Measurements from ENCODE around the gene MMP11.

MMP11 gene

GRCh38 chr22:23825246-23825905 lies 52.7 kb downstream of the MMP11 start:
- peaks cover 64% of the 10 kb centered on the region for H3K36me3 ChIP-seq (ENCODE audit: low read depth)
- H3K27ac ChIP-seq (ENCODE audit: poor library complexity, severe bottlenecking), result peak overlapping the region; percentile 23
- ATAC-seq (ENCODE audit: low read depth), result no peak
- TF ChIP-seq, protein P1, sequence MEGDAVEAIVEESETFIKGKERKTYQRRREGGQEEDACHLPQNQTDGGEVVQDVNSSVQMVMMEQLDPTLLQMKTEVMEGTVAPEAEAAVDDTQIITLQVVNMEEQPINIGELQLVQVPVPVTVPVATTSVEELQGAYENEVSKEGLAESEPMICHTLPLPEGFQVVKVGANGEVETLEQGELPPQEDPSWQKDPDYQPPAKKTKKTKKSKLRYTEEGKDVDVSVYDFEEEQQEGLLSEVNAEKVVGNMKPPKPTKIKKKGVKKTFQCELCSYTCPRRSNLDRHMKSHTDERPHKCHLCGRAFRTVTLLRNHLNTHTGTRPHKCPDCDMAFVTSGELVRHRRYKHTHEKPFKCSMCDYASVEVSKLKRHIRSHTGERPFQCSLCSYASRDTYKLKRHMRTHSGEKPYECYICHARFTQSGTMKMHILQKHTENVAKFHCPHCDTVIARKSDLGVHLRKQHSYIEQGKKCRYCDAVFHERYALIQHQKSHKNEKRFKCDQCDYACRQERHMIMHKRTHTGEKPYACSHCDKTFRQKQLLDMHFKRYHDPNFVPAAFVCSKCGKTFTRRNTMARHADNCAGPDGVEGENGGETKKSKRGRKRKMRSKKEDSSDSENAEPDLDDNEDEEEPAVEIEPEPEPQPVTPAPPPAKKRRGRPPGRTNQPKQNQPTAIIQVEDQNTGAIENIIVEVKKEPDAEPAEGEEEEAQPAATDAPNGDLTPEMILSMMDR (IDR thresholded peaks at IDR 0.05; ENCODE audit: poor library complexity, severe bottlenecking), result no peak
- H3K4me3 ChIP-seq (ENCODE audit: severe bottlenecking), result no peak overlapping the region
- H3K9me3 ChIP-seq (ENCODE audit: severe bottlenecking), result no peaks in the 10 kb centered on the region
- peaks cover 5% of the 10 kb centered on the region for H3K4me1 ChIP-seq (ENCODE audit: insufficient read depth, poor library complexity, severe bottlenecking)
- H3K27me3 ChIP-seq (ENCODE audit: insufficient read depth, poor library complexity, severe bottlenecking), result no peaks in the 10 kb centered on the region
- DNase-seq (ENCODE audit: low spot score), result no peak

GRCh38 chr22:23826510-23827350 lies 54.1 kb downstream of the MMP11 start:
- TF ChIP-seq, protein P1 (IDR thresholded peaks at IDR 0.05; ENCODE audit: poor library complexity, severe bottlenecking), result no peak
- H3K9me3 ChIP-seq (ENCODE audit: severe bottlenecking), result no peaks in the 10 kb centered on the region
- H3K4me3 ChIP-seq (ENCODE audit: severe bottlenecking), result no peak overlapping the region
- DNase-seq (ENCODE audit: low spot score), result no peak
- peak overlapping the region; percentile 23 for H3K27ac ChIP-seq (ENCODE audit: poor library complexity, severe bottlenecking)
- no peak for ATAC-seq (ENCODE audit: low read depth)
- no peaks in the 10 kb centered on the region for H3K27me3 ChIP-seq (ENCODE audit: insufficient read depth, poor library complexity, severe bottlenecking)
- H3K4me1 ChIP-seq (ENCODE audit: insufficient read depth, poor library complexity, severe bottlenecking), result peaks cover 5% of the 10 kb centered on the region
- H3K36me3 ChIP-seq (ENCODE audit: low read depth), result peaks cover 60% of the 10 kb centered on the region

- Histone ChIP-seq H3K4me3 (ENCODE audit: severe bottlenecking) (no peak overlapping the region), H3K4me1 (ENCODE audit: insufficient read depth, poor library complexity, severe bottlenecking) (peaks cover 5% of the 10 kb centered on the region), H3K27ac (ENCODE audit: poor library complexity, severe bottlenecking) (no peak overlapping the region), H3K36me3 (ENCODE audit: low read depth) (peaks cover 58% of the 10 kb centered on the region), H3K27me3 (ENCODE audit: insufficient read depth, poor library complexity, severe bottlenecking) (no peaks in the 10 kb centered on the region), H3K9me3 (ENCODE audit: severe bottlenecking) (no peaks in the 10 kb centered on the region)
- ATAC-seq (ENCODE audit: low read depth), result no peak
- DNase-seq (ENCODE audit: low spot score), result no peak
- TF ChIP-seq, protein P1 (IDR thresholded peaks at IDR 0.05; ENCODE audit: poor library complexity, severe bottlenecking), result no peak
These were observed 54.8 kb downstream of the MMP11 start for GRCh38 chr22:23827351-23827995.

DNA sequence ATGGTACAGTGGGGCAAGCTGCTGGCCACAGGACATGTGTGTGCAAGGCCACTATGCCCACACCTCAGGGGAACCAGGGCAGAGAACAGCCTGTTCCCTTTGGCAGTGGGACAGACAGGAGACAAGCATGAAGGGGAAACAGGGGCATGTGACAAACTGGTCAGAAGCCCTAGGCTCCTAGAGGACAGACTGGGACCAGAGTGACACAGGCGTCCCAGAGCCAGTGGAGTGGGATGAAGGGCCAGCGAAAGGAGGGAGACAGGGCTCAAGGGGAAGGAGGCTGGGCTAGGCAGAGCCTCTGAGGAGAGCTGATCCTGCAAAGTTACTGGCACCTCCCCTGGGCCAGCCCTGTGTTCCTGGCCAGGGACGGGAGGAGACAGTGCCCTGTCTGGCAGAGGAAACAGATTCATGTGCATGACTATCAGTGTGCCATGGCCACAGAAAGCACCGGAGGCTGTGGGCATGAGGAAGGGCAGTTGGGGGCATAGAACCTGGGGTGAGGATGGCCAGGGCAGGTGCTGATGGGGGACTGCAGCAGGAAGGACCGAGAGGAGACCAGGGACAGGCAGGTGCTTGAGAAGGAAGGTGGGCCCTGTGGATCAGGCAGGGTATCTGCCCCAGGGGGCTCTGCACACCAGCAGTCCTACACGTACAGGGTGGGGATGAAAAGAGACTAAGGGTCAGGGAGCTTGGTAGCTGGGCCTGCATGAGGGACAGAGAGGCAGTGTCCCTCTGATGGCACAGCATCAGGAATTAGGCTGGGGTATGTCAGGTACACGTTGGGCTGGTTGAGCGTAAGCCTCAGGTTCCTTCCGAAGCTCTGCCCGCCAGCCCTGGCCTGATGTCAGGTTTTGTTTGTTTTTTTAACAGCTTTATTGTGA lies 56.4 kb downstream of the MMP11 start:
- H3K36me3 ChIP-seq (ENCODE audit: low read depth), result peaks cover 67% of the 10 kb centered on the region
- H3K27ac ChIP-seq (ENCODE audit: poor library complexity, severe bottlenecking), result no peak overlapping the region

More for the DNA sequence above, 56.4 kb downstream of the MMP11 start:
- Histone ChIP-seq H3K4me1 (ENCODE audit: insufficient read depth, poor library complexity, severe bottlenecking) (peaks cover 5% of the 10 kb centered on the region), H3K27me3 (ENCODE audit: insufficient read depth, poor library complexity, severe bottlenecking) (no peaks in the 10 kb centered on the region), H3K4me3 (ENCODE audit: severe bottlenecking) (no peak overlapping the region), H3K9me3 (ENCODE audit: severe bottlenecking) (no peaks in the 10 kb centered on the region)
- no peak for ATAC-seq (ENCODE audit: low read depth)
- no peak for DNase-seq (ENCODE audit: low spot score)
- TF ChIP-seq, protein P1 (IDR thresholded peaks at IDR 0.05; ENCODE audit: poor library complexity, severe bottlenecking), result no peak

Data from RWPE2 (cell line).